NT2/D1 (cell line): ENCODE data around the gene USP12.

Experiments used
- DNase-seq: peaks from one replicate; pipeline ENCODE4 v3.0.0-alpha.2; 2011; ENCODE audit warnings: low read depth, low spot score
- H3K27me3 ChIP-seq: 2 replicates; pipeline ENCODE4 v1.6.0; 2011; ENCODE audit warnings: mild to moderate bottlenecking; ENCODE audit not compliant: insufficient read length, insufficient read depth
- H3K36me3 ChIP-seq: 2 replicates; pipeline ENCODE4 v1.6.1; 2011; ENCODE audit warnings: mild to moderate bottlenecking, low read length, mixed read lengths; ENCODE audit not compliant: insufficient read depth, insufficient read length
- H3K4me1 ChIP-seq: 2 replicates; pipeline ENCODE4 v1.5.1; 2011; ENCODE audit not compliant: insufficient read depth, insufficient read length
- H3K4me3 ChIP-seq: 2 replicates; pipeline ENCODE4 v1.5.1; 2011; ENCODE audit warnings: low read depth; ENCODE audit not compliant: insufficient read length
- H3K9ac ChIP-seq: 2 replicates; pipeline ENCODE4 v1.6.0; 2011; ENCODE audit warnings: low read depth; ENCODE audit not compliant: insufficient read length
- H3K9me3 ChIP-seq: 2 replicates; pipeline ENCODE4 v1.5.1; 2011; ENCODE audit warnings: mild to moderate bottlenecking, low read length; ENCODE audit not compliant: insufficient read depth
- SUZ12 ChIP-seq: IDR thresholded peaks from 2 replicates; pipeline ENCODE4 v1.6.1; 2011; ENCODE audit not compliant: insufficient read length, insufficient read depth; ENCODE audit errors: extremely low read depth
- YY1 ChIP-seq: IDR thresholded peaks from 2 replicates; pipeline ENCODE4 v1.6.1; 2011; ENCODE audit not compliant: insufficient read length, insufficient read depth
- ZNF274 ChIP-seq: IDR thresholded peaks from 2 replicates; pipeline ENCODE4 v1.6.1; 2011; ENCODE audit warnings: mild to moderate bottlenecking, low read depth, low read length

Gene USP12

GRCh38 chr13:27026396-27026795 lies 145.2 kb downstream of the USP12 start:
- no peaks in the 10 kb centered on the region for H3K4me1 ChIP-seq
- no peak overlapping the region for H3K4me3 ChIP-seq
- TF ChIP-seq SUZ12 (no peak), ZNF274 (no peak), YY1 (no peak)
- H3K27me3 ChIP-seq, result no peaks in the 10 kb centered on the region
- no peak overlapping the region for H3K9ac ChIP-seq
- DNase-seq, result no peak
- H3K36me3 ChIP-seq, result no peaks in the 10 kb centered on the region
- no peaks in the 10 kb centered on the region for H3K9me3 ChIP-seq

DNA sequence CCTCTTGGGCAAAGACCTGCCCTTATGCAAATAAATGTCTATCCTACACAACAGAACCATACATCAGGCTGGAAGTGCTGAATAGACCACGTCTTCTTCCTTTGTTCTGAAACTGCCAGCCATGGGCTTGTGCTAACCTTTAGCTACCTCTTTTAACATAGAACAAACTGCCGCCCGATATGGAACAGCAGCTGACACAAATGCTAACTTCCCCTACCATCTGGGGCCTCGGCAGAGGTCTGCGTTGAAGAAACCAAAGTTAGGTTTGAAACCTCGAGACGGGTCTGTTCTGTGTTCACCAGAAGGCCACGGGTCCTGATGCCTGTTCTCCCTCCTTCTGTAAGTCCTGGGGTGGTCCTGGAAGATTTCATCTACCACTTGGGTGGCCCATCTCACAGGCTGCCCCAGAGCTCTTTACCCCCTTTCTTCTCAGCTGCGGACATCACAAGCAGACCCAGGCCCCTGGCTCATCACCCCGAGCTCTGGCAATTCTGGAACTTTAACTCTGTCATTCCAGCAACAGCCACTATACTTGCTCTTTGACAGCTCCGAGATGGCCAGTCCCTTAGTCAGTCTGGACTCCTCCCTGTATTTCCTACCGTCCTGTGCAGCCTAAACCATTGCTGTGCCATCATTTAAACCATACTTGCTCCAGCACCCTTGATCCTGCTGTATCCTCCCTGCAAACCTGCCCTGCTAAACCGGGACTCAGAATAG lies 146.7 kb downstream of the USP12 start:
- Histone ChIP-seq H3K9me3 (no peaks in the 10 kb centered on the region), H3K27me3 (no peaks in the 10 kb centered on the region), H3K4me3 (no peak overlapping the region), H3K9ac (no peak overlapping the region), H3K36me3 (no peaks in the 10 kb centered on the region), H3K4me1 (no peaks in the 10 kb centered on the region)
- no peak for DNase-seq
- TF ChIP-seq YY1 (no peak), SUZ12 (no peak), ZNF274 (no peak)

GRCh38 chr13:27024074-27024461 lies 147.5 kb downstream of the USP12 start:
- H3K9ac ChIP-seq, result no peak overlapping the region
- H3K27me3 ChIP-seq, result no peaks in the 10 kb centered on the region
- no peaks in the 10 kb centered on the region for H3K9me3 ChIP-seq
- TF ChIP-seq YY1, result no peak
- no peak for TF ChIP-seq ZNF274
- no peak for TF ChIP-seq SUZ12
- no peak for DNase-seq
- no peaks in the 10 kb centered on the region for H3K4me1 ChIP-seq
- no peaks in the 10 kb centered on the region for H3K36me3 ChIP-seq
- no peak overlapping the region for H3K4me3 ChIP-seq

DNA sequence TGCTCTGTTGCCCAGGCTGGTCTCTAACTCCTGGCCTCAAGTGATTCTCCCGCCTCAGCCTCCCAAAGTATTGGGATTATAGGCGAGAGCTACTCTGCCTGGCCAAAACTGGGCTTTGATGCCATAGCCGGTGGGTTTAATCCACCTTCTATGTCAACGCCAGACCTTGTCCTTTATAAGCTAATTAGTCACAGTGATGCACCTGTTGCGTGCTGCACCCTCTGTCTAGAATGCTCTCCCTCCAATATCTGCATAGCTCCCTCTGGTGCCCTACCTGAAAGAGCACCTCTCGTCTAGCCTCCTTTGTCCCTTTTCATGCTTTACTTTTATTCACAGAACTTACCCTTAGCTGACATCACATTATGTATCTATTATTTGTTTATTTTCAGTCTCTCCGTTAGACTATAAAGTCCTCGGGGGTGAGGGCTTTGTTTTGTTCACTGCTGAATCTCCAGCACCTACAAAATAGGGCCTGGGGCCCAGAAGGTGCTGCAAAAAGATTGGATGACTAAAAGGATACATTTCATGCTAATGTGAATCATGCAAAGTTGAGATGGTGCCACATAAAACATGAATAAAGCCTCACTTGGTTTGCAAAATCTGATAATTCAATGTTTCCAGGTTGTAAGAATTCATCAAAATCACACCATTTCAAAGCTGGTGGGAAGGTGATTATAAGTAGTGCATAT lies 148.1 kb downstream of the USP12 start:
- H3K4me3 ChIP-seq, result no peak overlapping the region
- no peaks in the 10 kb centered on the region for H3K4me1 ChIP-seq
- H3K9ac ChIP-seq, result no peak overlapping the region
- TF ChIP-seq SUZ12 (no peak), YY1 (no peak), ZNF274 (no peak)
- H3K27me3 ChIP-seq, result no peaks in the 10 kb centered on the region
- H3K9me3 ChIP-seq, result no peaks in the 10 kb centered on the region
- H3K36me3 ChIP-seq, result no peaks in the 10 kb centered on the region
- DNase-seq, result no peak

DNA sequence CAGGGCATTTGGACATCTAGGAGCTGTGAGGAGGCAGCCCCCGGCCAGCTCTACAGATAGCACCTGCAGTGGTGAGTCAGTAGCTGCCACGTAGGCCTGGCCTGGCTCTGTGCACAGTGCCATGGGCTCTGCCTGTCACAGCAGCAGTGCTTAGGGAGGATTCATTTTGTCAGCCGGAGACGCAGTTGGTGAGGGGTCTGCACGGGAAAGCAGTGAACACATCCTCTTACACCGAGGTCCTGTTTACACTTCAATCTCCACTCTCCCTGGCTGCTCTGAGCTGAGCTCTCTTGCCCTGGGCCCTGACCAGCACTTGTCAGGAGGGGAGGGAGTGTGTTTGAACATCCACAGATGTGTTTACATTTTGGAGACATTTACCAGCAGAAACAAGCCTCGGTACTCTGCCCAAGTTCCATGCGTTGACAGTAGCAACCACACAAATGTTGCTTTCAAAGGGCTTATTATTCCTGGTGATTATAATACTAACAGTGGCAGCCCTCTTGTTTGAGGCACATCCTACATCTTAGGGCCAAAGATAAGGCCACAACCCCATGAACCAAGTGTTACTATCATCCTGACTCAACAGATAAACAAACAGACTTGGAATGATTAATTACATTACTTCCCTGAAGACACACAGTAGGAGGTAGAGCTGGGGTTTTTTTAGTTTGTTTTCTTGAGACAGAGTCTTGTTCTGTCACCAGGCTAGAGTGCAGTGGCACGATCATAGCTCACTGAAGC lies 148.9 kb downstream of the USP12 start:
- no peak overlapping the region for H3K9ac ChIP-seq
- DNase-seq, result no peak
- H3K4me1 ChIP-seq, result no peaks in the 10 kb centered on the region
- TF ChIP-seq ZNF274, result no peak
- no peak for TF ChIP-seq YY1
- TF ChIP-seq SUZ12, result no peak
- H3K27me3 ChIP-seq, result no peaks in the 10 kb centered on the region
- H3K4me3 ChIP-seq, result no peak overlapping the region
- no peaks in the 10 kb centered on the region for H3K9me3 ChIP-seq
- H3K36me3 ChIP-seq, result no peaks in the 10 kb centered on the region

DNA sequence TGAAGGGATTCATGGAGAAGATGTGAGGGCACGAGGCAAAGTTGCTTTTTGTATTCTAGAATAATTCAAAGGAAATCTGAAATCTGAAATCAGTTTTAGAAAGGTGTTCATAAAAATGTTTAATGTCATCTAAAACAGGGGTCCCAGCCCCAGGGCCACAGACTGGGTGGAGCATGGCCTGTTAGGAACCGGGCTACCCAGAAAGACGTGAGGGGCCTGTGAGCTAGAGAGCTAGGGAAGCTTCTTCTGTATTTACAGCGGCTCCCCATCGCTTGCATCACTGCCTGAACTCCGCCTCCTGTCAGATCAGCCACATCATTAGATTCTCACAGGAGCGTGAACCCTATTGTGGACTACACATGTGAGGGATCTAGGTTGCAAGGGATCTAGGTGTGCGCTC lies 151.2 kb downstream of the USP12 start:
- H3K4me1 ChIP-seq, result no peaks in the 10 kb centered on the region

GRCh38 chr13:27018882-27019281 lies 152.7 kb downstream of the USP12 start:
- no peak overlapping the region for H3K4me3 ChIP-seq
- DNase-seq, result no peak
- no peaks in the 10 kb centered on the region for H3K36me3 ChIP-seq
- no peak overlapping the region for H3K9ac ChIP-seq
- TF ChIP-seq YY1 (no peak), SUZ12 (no peak), ZNF274 (no peak)
- H3K9me3 ChIP-seq, result no peaks in the 10 kb centered on the region
- H3K27me3 ChIP-seq, result no peaks in the 10 kb centered on the region
- H3K4me1 ChIP-seq, result no peaks in the 10 kb centered on the region

More for the DNA sequence above, 151.2 kb downstream of the USP12 start:
- TF ChIP-seq ZNF274 (no peak), YY1 (no peak), SUZ12 (no peak)
- H3K4me3 ChIP-seq, result no peak overlapping the region
- no peak overlapping the region for H3K9ac ChIP-seq
- H3K27me3 ChIP-seq, result no peaks in the 10 kb centered on the region
- no peaks in the 10 kb centered on the region for H3K9me3 ChIP-seq
- DNase-seq, result no peak
- no peaks in the 10 kb centered on the region for H3K36me3 ChIP-seq
